Measurements from ENCODE around the gene MCHR1. TPM values are rescaled to one million over a fixed set of nuclear protein-coding genes. Genes with fewer than 3 reads are reported as not detected.

The MCHR1 gene
- total and polyA plus RNA-seq, 2 of the 4 experiments (the other 2 are of a cell fraction), result 1.4 to 3.2 TPM

- Histone ChIP-seq H2BK15ac (ENCODE audit: low read depth, low read length) (peak overlapping the region; percentile 43; the same call in 1 of the 3 replicates), H3K14ac (replicated peaks; ENCODE audit: low read depth, low read length) (no peak overlapping the region), H2BK120ac (ENCODE audit: low read depth, low read length) (peak overlapping the region; percentile 27; the same call in 1 of the 2 replicates), H2BK5ac (ENCODE audit: low read depth, low read length, poor library complexity, severe bottlenecking) (no peak overlapping the region), H4K20me1 (ENCODE audit: insufficient read depth, low read length) (peaks cover 24% of the 10 kb centered on the region), H3K23ac (ENCODE audit: low read depth, low read length) (peak overlapping the region; percentile 90; the same call in 1 of the 2 replicates), H3K18ac (ENCODE audit: low read depth, low read length) (no peak overlapping the region), H2AK9ac (replicated peaks; ENCODE audit: low read depth, low read length, poor library complexity) (no peak overlapping the region), H3K36me3 (ENCODE audit: control insufficient read depth, insufficient read depth, low read length) (no peaks in the 10 kb centered on the region), H3K56ac (ENCODE audit: extremely low read depth, insufficient read depth, low read length) (no peak overlapping the region), H4K5ac (ENCODE audit: low read depth, low read length) (no peak overlapping the region), H2AFZ (replicated peaks; ENCODE audit: low read length, poor library complexity) (peak overlapping the region; percentile 88), H4K91ac (ENCODE audit: insufficient read depth, low read depth, low read length) (0 out of 2 replicates have a peak overlapping the region, but pooled peaks have one; percentile 6), H2AK5ac (ENCODE audit: low read depth, low read length) (peak overlapping the region; percentile 85), H3K4ac (ENCODE audit: low read depth, low read length) (no peak overlapping the region), H3K9ac (ENCODE audit: low read depth, low read length) (no peak overlapping the region), H3K79me1 (ENCODE audit: low read depth in 1 of 2, low read length in 2 of 2) (peaks cover 3 to 38% of the 10 kb centered on the region in 2 experiments), H3K4me2 (ENCODE audit: low read depth, low read length) (no peak overlapping the region), H4K8ac (ENCODE audit: low read depth in 2 of 2, low read length in 2 of 2) (no peak overlapping the region; a peak in 1 of 4 replicates), H3K27me3 (ENCODE audit: control insufficient read depth, insufficient read depth, low read length) (no peaks in the 10 kb centered on the region), H3K9me1 (ENCODE audit: insufficient read depth, low read length) (peaks cover 16% of the 10 kb centered on the region; the same call in 1 of the 2 replicates), H3K4me1 (ENCODE audit: control insufficient read depth, insufficient read depth, low read length) (peaks cover 7% of the 10 kb centered on the region), H3K9me3 (ENCODE audit: control insufficient read depth, insufficient read depth, low read length) (no peaks in the 10 kb centered on the region), H3K27ac (ENCODE audit: insufficient read depth, low read length) (no peak overlapping the region), H3K4me3 (ENCODE audit: insufficient read depth, low read depth, low read length) (no peak overlapping the region), H2BK20ac (ENCODE audit: low read depth, low read length) (no peak overlapping the region)
- in situ Hi-C loops (cut with MboI; ENCODE audit: low sequenced_read_pairs), result no loop called here
- dilution Hi-C loops (cut with HindIII; ENCODE audit: low sequenced_read_pairs, unreplicated experiment), result no loop called here
- TF ChIP-seq MXI1 (IDR thresholded peaks at IDR 0.05; ENCODE audit: borderline replicate concordance, low read depth, low read length), result no peak
- no peak for TF ChIP-seq CEBPB (IDR thresholded peaks at IDR 0.05; ENCODE audit: low read depth, low read length)
- TF ChIP-seq MAFK (IDR thresholded peaks at IDR 0.05; ENCODE audit: low read depth, low read length), result no peak
- no peak for TF ChIP-seq BHLHE40 (IDR thresholded peaks at IDR 0.05; ENCODE audit: low read depth, low read length)
- no peak for TF ChIP-seq NFE2L2 (IDR thresholded peaks at IDR 0.05; ENCODE audit: low read depth, low read length)
- TF ChIP-seq POLR2A (IDR thresholded peaks at IDR 0.05; ENCODE audit: low read depth, low read length), result no peak
- no peak for TF ChIP-seq CHD1 (IDR thresholded peaks at IDR 0.05; ENCODE audit: low read depth, low read length)
- intact Hi-C loops (cut with micrococcal nuclease), result loop anchor here (5.0 kb wide), 2 partner anchors 41 to 106 kb away; no protein-coding TSS in a partner anchor
- DNase-seq (no peak), ATAC-seq (ENCODE audit: low read depth) (no peak)
- 100% methylated on average over 2 of the region's 17 CpGs; no CpG with 5 or more reads in 1 of the 2 experiments for WGBS, 2 experiments (ENCODE audit: extremely low coverage in 2 of 2, insufficient read length in 1 of 2)
- ChIA-PET POLR2A (ENCODE audit: unreplicated experiment) (no interaction called here), CTCF (no interaction called here)
- BruUV-seq (replicated peaks), result no TSS peak
Measured at GRCh38 chr22:40638261-40638660, 41.0 kb upstream of the MCHR1 start.
